ENCODE measurements around the gene CSTB.

Gene CSTB

DNA sequence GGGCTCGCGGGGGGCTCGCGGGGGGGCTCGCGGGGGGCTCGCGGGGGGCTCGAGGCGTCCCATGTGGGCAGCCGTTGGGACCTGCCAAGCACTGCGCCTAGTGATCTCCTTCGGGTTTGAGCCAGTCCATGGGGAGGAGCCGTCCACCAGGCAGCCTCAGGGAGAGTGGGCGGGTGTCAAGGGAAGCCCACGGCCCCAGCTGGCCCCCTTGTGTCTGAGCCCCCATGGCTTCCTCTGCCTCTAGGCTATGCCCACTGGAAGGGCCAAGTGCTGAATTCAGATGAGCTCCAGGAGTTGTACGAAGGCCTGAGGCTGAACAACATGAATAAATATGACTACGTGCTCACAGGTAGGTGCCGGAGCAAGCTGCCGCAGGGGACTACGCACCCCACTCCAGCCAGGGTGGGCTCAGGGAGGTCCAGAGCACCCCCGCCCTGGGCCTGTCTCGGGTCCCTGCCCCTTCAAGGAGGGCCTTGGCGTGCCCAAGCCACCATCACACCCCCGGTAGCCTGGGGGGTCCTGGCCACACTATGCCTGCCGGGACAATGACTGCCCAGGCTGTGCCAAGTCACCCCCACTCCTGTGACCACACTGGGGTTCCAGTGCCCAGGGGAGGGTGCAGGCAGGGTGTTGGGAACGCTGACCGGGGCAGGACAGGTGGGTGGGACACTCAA is 34.5 kb downstream of the CSTB start:
- H3K4me1 ChIP-seq (ENCODE audit: control insufficient read depth, insufficient read depth, low read length): no peaks in the 10 kb centered on the region
- H3K4me3 ChIP-seq (ENCODE audit: low read depth, low read length): no peak overlapping the region
- peaks cover 16 to 46% of the 10 kb centered on the region in 2 experiments for H3K36me3 ChIP-seq (ENCODE audit: control insufficient read depth in 2 of 2, insufficient read depth in 1 of 2, low read length in 2 of 2)
- CTCF ChIA-PET: interaction anchor here (0.7 to 1.3 kb wide), 2 partner anchors 11 to 27 kb away, joined by 3 to 4 read pairs; no protein-coding TSS in a partner anchor
- H3K9me3 ChIP-seq (ENCODE audit: control insufficient read depth, insufficient read depth, low read depth, low read length): no peaks in the 10 kb centered on the region
- POLR2A ChIA-PET: interaction anchor here (1.0 to 1.2 kb wide), 3 partner anchors 13 to 22 kb away, joined by 5 to 12 read pairs (median 6); no protein-coding TSS in a partner anchor
- no peak overlapping the region for H3K27ac ChIP-seq (ENCODE audit: extremely low read depth, low read depth, low read length)
- TF ChIP-seq, protein P1, sequence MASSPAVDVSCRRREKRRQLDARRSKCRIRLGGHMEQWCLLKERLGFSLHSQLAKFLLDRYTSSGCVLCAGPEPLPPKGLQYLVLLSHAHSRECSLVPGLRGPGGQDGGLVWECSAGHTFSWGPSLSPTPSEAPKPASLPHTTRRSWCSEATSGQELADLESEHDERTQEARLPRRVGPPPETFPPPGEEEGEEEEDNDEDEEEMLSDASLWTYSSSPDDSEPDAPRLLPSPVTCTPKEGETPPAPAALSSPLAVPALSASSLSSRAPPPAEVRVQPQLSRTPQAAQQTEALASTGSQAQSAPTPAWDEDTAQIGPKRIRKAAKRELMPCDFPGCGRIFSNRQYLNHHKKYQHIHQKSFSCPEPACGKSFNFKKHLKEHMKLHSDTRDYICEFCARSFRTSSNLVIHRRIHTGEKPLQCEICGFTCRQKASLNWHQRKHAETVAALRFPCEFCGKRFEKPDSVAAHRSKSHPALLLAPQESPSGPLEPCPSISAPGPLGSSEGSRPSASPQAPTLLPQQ (tag by site-specific recombination; IDR thresholded peaks at IDR 0.05): no peak
- TF ChIP-seq ZNF157 (tag by site-specific recombination; IDR thresholded peaks at IDR 0.05): no peak
- TF ChIP-seq, protein P2, sequence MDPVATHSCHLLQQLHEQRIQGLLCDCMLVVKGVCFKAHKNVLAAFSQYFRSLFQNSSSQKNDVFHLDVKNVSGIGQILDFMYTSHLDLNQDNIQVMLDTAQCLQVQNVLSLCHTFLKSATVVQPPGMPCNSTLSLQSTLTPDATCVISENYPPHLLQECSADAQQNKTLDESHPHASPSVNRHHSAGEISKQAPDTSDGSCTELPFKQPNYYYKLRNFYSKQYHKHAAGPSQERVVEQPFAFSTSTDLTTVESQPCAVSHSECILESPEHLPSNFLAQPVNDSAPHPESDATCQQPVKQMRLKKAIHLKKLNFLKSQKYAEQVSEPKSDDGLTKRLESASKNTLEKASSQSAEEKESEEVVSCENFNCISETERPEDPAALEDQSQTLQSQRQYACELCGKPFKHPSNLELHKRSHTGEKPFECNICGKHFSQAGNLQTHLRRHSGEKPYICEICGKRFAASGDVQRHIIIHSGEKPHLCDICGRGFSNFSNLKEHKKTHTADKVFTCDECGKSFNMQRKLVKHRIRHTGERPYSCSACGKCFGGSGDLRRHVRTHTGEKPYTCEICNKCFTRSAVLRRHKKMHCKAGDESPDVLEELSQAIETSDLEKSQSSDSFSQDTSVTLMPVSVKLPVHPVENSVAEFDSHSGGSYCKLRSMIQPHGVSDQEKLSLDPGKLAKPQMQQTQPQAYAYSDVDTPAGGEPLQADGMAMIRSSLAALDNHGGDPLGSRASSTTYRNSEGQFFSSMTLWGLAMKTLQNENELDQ (tag by site-specific recombination; IDR thresholded peaks at IDR 0.05; ENCODE audit: low read depth): no peak
- no peak for TF ChIP-seq ZBTB1 (tag by site-specific recombination; IDR thresholded peaks at IDR 0.05)
- TF ChIP-seq ZNF366 (tag by site-specific recombination; conservative IDR thresholded peaks at IDR 0.05): no peak
- no peak for TF ChIP-seq ZNF146 (tag by site-specific recombination; IDR thresholded peaks at IDR 0.05)
- TF ChIP-seq GLI4 (tag by site-specific recombination; IDR thresholded peaks at IDR 0.05): no peak
- TF ChIP-seq, protein P3, sequence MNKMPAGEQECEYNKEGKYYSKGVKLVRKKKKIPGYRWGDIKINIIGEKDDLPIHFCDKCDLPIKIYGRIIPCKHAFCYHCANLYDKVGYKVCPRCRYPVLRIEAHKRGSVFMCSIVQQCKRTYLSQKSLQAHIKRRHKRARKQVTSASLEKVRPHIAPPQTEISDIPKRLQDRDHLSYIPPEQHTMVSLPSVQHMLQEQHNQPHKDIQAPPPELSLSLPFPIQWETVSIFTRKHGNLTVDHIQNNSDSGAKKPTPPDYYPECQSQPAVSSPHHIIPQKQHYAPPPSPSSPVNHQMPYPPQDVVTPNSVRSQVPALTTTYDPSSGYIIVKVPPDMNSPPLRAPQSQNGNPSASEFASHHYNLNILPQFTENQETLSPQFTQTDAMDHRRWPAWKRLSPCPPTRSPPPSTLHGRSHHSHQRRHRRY (tag by site-specific recombination; IDR thresholded peaks at IDR 0.05): no peak
- TF ChIP-seq ZNF548 (tag by site-specific recombination; IDR thresholded peaks at IDR 0.05): no peak
- TF ChIP-seq ZNF266 (tag by site-specific recombination; IDR thresholded peaks at IDR 0.05; ENCODE audit: low read depth): no peak
- TF ChIP-seq, protein P4, sequence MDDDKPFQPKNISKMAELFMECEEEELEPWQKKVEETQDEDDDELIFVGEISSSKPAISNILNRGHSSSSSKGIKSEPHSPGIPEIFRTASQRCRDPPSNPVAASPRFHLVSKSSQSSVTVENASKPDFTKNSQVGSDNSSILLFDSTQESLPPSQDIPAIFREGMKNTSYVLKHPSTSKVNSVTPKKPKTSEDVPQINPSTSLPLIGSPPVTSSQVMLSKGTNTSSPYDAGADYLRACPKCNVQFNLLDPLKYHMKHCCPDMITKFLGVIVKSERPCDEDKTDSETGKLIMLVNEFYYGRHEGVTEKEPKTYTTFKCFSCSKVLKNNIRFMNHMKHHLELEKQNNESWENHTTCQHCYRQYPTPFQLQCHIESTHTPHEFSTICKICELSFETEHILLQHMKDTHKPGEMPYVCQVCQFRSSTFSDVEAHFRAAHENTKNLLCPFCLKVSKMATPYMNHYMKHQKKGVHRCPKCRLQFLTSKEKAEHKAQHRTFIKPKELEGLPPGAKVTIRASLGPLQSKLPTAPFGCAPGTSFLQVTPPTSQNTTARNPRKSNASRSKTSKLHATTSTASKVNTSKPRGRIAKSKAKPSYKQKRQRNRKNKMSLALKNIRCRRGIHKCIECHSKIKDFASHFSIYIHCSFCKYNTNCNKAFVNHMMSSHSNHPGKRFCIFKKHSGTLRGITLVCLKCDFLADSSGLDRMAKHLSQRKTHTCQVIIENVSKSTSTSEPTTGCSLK (tag by site-specific recombination; IDR thresholded peaks at IDR 0.05): no peak
- TF ChIP-seq, protein P5, sequence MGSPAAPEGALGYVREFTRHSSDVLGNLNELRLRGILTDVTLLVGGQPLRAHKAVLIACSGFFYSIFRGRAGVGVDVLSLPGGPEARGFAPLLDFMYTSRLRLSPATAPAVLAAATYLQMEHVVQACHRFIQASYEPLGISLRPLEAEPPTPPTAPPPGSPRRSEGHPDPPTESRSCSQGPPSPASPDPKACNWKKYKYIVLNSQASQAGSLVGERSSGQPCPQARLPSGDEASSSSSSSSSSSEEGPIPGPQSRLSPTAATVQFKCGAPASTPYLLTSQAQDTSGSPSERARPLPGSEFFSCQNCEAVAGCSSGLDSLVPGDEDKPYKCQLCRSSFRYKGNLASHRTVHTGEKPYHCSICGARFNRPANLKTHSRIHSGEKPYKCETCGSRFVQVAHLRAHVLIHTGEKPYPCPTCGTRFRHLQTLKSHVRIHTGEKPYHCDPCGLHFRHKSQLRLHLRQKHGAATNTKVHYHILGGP (tag by site-specific recombination; IDR thresholded peaks at IDR 0.05): no peak
- no peak for TF ChIP-seq ZNF658 (tag by site-specific recombination; IDR thresholded peaks at IDR 0.05)
- TF ChIP-seq KLF7 (tag by site-specific recombination; IDR thresholded peaks at IDR 0.05; ENCODE audit: borderline replicate concordance): no peak
- peak; percentile 86 for TF ChIP-seq GLIS1 (tag by site-specific recombination; IDR thresholded peaks at IDR 0.05)
- TF ChIP-seq, protein P6, sequence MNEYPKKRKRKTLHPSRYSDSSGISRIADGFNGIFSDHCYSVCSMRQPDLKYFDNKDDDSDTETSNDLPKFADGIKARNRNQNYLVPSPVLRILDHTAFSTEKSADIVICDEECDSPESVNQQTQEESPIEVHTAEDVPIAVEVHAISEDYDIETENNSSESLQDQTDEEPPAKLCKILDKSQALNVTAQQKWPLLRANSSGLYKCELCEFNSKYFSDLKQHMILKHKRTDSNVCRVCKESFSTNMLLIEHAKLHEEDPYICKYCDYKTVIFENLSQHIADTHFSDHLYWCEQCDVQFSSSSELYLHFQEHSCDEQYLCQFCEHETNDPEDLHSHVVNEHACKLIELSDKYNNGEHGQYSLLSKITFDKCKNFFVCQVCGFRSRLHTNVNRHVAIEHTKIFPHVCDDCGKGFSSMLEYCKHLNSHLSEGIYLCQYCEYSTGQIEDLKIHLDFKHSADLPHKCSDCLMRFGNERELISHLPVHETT (tag by site-specific recombination; IDR thresholded peaks at IDR 0.05): no peak
- TF ChIP-seq ZBTB17 (tag by site-specific recombination; IDR thresholded peaks at IDR 0.05): no peak
- TF ChIP-seq, protein P7, sequence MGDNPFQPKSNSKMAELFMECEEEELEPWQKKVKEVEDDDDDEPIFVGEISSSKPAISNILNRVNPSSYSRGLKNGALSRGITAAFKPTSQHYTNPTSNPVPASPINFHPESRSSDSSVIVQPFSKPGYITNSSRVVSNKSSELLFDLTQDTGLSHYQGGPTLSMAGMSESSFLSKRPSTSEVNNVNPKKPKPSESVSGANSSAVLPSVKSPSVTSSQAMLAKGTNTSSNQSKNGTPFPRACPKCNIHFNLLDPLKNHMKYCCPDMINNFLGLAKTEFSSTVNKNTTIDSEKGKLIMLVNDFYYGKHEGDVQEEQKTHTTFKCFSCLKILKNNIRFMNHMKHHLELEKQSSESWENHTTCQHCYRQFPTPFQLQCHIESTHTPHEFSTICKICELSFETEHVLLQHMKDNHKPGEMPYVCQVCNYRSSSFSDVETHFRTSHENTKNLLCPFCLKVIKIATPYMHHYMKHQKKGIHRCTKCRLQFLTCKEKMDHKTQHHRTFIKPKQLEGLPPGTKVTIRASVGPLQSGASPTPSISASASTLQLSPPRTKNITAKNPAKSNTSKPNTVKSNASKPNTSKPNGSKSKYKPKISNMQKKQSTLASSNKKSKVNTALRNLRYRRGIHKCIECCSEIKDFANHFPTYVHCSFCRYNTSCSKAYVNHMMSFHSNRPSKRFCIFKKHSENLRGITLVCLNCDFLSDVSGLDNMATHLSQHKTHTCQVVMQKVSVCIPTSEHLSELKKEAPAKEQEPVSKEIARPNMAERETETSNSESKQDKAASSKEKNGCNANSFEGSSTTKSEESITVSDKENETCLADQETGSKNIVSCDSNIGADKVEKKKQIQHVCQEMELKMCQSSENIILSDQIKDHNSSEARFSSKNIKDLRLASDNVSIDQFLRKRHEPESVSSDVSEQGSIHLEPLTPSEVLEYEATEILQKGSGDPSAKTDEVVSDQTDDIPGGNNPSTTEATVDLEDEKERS (tag by site-specific recombination; IDR thresholded peaks at IDR 0.05): no peak
- no peak for TF ChIP-seq ZBTB8A (tag by site-specific recombination; IDR thresholded peaks at IDR 0.05)
- no peak for TF ChIP-seq ZNF791 (tag by site-specific recombination; IDR thresholded peaks at IDR 0.05)
- no peak for TF ChIP-seq ZSCAN30 (tag by site-specific recombination; IDR thresholded peaks at IDR 0.05)
- no peak for TF ChIP-seq KLF9 (tag by site-specific recombination; IDR thresholded peaks at IDR 0.05; ENCODE audit: low read depth)
- TF ChIP-seq ZNF792 (tag by site-specific recombination; IDR thresholded peaks at IDR 0.05): no peak
- no peak for TF ChIP-seq ZNF311 (tag by site-specific recombination; IDR thresholded peaks at IDR 0.05; ENCODE audit: borderline replicate concordance)
- no peak for TF ChIP-seq ZEB2 (tag by site-specific recombination; IDR thresholded peaks at IDR 0.05)
